Measurements from ENCODE around the gene NPTX1. TPM values are rescaled to one million over a fixed set of nuclear protein-coding genes. Genes with fewer than 3 reads are reported as not detected.

NPTX1 gene
- total and polyA plus RNA-seq, 4 donors, result under 0.01 TPM; not detected in 3

DNA sequence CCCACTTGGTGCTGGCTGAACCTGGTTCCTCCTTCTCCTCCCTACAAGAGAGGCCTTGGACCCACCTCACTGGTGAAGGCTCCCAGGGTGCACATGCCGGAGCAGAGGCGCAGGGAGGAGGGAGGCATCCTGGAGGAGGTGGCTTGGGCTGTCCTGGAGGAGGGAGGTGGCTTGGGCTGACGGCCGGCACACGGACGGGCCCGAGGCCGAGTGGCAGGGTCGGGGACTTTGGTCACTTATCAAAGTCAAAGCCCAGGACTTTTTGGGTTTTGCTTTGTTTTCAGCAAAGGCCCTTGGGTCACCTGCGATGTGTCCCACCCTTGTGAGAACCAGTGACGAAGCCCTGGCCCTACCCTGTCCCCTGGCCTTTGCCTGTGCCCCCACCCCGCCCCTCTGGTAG is 32.9 kb downstream of the NPTX1 start:
- H3K27ac ChIP-seq (ENCODE audit: low read depth in 1 of 2, low read length in 2 of 2), result no peak overlapping the region
- H3K9ac ChIP-seq (ENCODE audit: low read depth in 1 of 2, low read length in 2 of 2), result no peak overlapping the region
- peaks cover 0 to 4% (median 0%) of the 10 kb centered on the region in 4 donors for H3K4me1 ChIP-seq (ENCODE audit: control insufficient read depth in 4 of 4, insufficient read depth in 4 of 4, low read length in 3 of 4)
- H3K9me3 ChIP-seq (ENCODE audit: control insufficient read depth in 4 of 4, low read length in 3 of 4), result no peaks in the 10 kb centered on the region
- peak; percentile 4 to 44 for TF ChIP-seq HNF4A (conservative IDR thresholded peaks at IDR 0.05)
- TF ChIP-seq, protein P1, sequence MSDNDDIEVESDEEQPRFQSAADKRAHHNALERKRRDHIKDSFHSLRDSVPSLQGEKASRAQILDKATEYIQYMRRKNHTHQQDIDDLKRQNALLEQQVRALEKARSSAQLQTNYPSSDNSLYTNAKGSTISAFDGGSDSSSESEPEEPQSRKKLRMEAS (IDR thresholded peaks at IDR 0.05), result no peak
- no peak overlapping the region for H3K4me3 ChIP-seq (ENCODE audit: low read depth in 1 of 3, low read length in 3 of 3)
- 34% methylated on average over 12 of the region's 12 CpGs for WGBS
- DNase-seq (ENCODE audit: low spot score), result no peak
- no peaks in the 10 kb centered on the region for H3K27me3 ChIP-seq (ENCODE audit: control insufficient read depth in 4 of 4, insufficient read depth in 4 of 4, low read length in 3 of 4)
- H3K36me3 ChIP-seq (ENCODE audit: control insufficient read depth in 4 of 4, insufficient read depth in 3 of 4, low read depth in 1 of 4, low read length in 3 of 4), result peaks cover 0 to 1% (median 0%) of the 10 kb centered on the region in 4 donors

- 89% methylated on average over 4 of the region's 4 CpGs for WGBS
- TF ChIP-seq TAF1 (conservative IDR thresholded peaks at IDR 0.05) (no peak), REST (IDR thresholded peaks at IDR 0.05) (no peak), NR2F2 (IDR thresholded peaks at IDR 0.05) (no peak)
- TF ChIP-seq, protein P2, sequence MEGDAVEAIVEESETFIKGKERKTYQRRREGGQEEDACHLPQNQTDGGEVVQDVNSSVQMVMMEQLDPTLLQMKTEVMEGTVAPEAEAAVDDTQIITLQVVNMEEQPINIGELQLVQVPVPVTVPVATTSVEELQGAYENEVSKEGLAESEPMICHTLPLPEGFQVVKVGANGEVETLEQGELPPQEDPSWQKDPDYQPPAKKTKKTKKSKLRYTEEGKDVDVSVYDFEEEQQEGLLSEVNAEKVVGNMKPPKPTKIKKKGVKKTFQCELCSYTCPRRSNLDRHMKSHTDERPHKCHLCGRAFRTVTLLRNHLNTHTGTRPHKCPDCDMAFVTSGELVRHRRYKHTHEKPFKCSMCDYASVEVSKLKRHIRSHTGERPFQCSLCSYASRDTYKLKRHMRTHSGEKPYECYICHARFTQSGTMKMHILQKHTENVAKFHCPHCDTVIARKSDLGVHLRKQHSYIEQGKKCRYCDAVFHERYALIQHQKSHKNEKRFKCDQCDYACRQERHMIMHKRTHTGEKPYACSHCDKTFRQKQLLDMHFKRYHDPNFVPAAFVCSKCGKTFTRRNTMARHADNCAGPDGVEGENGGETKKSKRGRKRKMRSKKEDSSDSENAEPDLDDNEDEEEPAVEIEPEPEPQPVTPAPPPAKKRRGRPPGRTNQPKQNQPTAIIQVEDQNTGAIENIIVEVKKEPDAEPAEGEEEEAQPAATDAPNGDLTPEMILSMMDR (IDR thresholded peaks at IDR 0.05; ENCODE audit: low read depth, low read length, missing input control), result no peak
- no peaks in the 10 kb centered on the region for H3K9me3 ChIP-seq (ENCODE audit: control insufficient read depth in 4 of 4, low read length in 3 of 4)
- H3K27me3 ChIP-seq (ENCODE audit: control insufficient read depth in 4 of 4, insufficient read depth in 4 of 4, low read length in 3 of 4), result no peaks in the 10 kb centered on the region
- no peak overlapping the region for H3K4me3 ChIP-seq (ENCODE audit: low read depth in 1 of 3, low read length in 3 of 3)
- no peak for DNase-seq (ENCODE audit: low spot score)
- H3K4me1 ChIP-seq (ENCODE audit: control insufficient read depth in 4 of 4, insufficient read depth in 4 of 4, low read length in 3 of 4), result peaks cover 0 to 4% (median 0%) of the 10 kb centered on the region in 4 donors
- no peak overlapping the region for H3K9ac ChIP-seq (ENCODE audit: low read depth in 1 of 2, low read length in 2 of 2)
- H3K36me3 ChIP-seq (ENCODE audit: control insufficient read depth in 4 of 4, insufficient read depth in 3 of 4, low read depth in 1 of 4, low read length in 3 of 4), result peaks cover 0 to 1% (median 0%) of the 10 kb centered on the region in 4 donors
- H3K27ac ChIP-seq (ENCODE audit: low read depth in 1 of 2, low read length in 2 of 2), result no peak overlapping the region
Observed at GRCh38 chr17:80442764-80443163, 33.6 kb downstream of the NPTX1 start.

GRCh38 chr17:80442323-80442659 is 34.1 kb downstream of the NPTX1 start:
- Histone ChIP-seq H3K36me3 (ENCODE audit: control insufficient read depth in 4 of 4, insufficient read depth in 3 of 4, low read depth in 1 of 4, low read length in 3 of 4) (peaks cover 0 to 1% (median 0%) of the 10 kb centered on the region in 4 donors), H3K9ac (ENCODE audit: low read depth in 1 of 2, low read length in 2 of 2) (no peak overlapping the region), H3K4me3 (ENCODE audit: low read depth in 1 of 3, low read length in 3 of 3) (no peak overlapping the region), H3K9me3 (ENCODE audit: control insufficient read depth in 4 of 4, low read length in 3 of 4) (no peaks in the 10 kb centered on the region), H3K27ac (ENCODE audit: low read depth in 1 of 2, low read length in 2 of 2) (no peak overlapping the region), H3K27me3 (ENCODE audit: control insufficient read depth in 4 of 4, insufficient read depth in 4 of 4, low read length in 3 of 4) (no peaks in the 10 kb centered on the region), H3K4me1 (ENCODE audit: control insufficient read depth in 4 of 4, insufficient read depth in 4 of 4, low read length in 3 of 4) (peaks cover 0 to 4% (median 0%) of the 10 kb centered on the region in 4 donors)
- 88% methylated on average over 12 of the region's 12 CpGs for WGBS
- no peak for DNase-seq (ENCODE audit: low spot score)
- TF ChIP-seq HNF4A (conservative IDR thresholded peaks at IDR 0.05) (no peak), ATF3 (IDR thresholded peaks at IDR 0.05) (no peak), TAF1 (conservative IDR thresholded peaks at IDR 0.05) (no peak), GABPA (IDR thresholded peaks at IDR 0.05 in 1 of 2, conservative IDR thresholded peaks at IDR 0.05 in 1 of 2) (no peak), RAD21 (IDR thresholded peaks at IDR 0.05) (no peak), EGR1 (IDR thresholded peaks at IDR 0.05; ENCODE audit: low read depth in 2 of 2) (no peak), FOXA2 (IDR thresholded peaks at IDR 0.05) (no peak), HNF4G (IDR thresholded peaks at IDR 0.05) (no peak), JUND (IDR thresholded peaks at IDR 0.05) (no peak)
- TF ChIP-seq, protein P1 (IDR thresholded peaks at IDR 0.05), result no peak
- TF ChIP-seq, protein P2 (IDR thresholded peaks at IDR 0.05; ENCODE audit: low read depth, low read length, missing input control), result no peak
- TF ChIP-seq, protein P3, sequence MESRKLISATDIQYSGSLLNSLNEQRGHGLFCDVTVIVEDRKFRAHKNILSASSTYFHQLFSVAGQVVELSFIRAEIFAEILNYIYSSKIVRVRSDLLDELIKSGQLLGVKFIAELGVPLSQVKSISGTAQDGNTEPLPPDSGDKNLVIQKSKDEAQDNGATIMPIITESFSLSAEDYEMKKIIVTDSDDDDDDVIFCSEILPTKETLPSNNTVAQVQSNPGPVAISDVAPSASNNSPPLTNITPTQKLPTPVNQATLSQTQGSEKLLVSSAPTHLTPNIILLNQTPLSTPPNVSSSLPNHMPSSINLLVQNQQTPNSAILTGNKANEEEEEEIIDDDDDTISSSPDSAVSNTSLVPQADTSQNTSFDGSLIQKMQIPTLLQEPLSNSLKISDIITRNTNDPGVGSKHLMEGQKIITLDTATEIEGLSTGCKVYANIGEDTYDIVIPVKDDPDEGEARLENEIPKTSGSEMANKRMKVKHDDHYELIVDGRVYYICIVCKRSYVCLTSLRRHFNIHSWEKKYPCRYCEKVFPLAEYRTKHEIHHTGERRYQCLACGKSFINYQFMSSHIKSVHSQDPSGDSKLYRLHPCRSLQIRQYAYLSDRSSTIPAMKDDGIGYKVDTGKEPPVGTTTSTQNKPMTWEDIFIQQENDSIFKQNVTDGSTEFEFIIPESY (IDR thresholded peaks at IDR 0.05), result no peak
